ENCODE measurements around the gene ARMC3.
"Not testable (repeated sequence)": the region's sequence is repeated elsewhere in the genome, so short reads cannot be mapped to it uniquely, and the experiment has no call there.

Gene ARMC3, protein sequence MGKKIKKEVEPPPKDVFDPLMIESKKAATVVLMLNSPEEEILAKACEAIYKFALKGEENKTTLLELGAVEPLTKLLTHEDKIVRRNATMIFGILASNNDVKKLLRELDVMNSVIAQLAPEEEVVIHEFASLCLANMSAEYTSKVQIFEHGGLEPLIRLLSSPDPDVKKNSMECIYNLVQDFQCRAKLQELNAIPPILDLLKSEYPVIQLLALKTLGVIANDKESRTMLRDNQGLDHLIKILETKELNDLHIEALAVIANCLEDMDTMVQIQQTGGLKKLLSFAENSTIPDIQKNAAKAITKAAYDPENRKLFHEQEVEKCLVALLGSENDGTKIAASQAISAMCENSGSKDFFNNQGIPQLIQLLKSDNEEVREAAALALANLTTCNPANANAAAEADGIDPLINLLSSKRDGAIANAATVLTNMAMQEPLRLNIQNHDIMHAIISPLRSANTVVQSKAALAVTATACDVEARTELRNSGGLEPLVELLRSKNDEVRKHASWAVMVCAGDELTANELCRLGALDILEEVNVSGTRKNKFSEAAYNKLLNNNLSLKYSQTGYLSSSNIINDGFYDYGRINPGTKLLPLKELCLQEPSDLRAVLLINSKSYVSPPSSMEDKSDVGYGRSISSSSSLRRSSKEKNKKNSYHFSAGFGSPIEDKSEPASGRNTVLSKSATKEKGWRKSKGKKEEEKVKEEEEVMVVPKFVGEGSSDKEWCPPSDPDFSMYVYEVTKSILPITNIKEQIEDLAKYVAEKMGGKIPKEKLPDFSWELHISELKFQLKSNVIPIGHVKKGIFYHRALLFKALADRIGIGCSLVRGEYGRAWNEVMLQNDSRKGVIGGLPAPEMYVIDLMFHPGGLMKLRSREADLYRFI

DNA sequence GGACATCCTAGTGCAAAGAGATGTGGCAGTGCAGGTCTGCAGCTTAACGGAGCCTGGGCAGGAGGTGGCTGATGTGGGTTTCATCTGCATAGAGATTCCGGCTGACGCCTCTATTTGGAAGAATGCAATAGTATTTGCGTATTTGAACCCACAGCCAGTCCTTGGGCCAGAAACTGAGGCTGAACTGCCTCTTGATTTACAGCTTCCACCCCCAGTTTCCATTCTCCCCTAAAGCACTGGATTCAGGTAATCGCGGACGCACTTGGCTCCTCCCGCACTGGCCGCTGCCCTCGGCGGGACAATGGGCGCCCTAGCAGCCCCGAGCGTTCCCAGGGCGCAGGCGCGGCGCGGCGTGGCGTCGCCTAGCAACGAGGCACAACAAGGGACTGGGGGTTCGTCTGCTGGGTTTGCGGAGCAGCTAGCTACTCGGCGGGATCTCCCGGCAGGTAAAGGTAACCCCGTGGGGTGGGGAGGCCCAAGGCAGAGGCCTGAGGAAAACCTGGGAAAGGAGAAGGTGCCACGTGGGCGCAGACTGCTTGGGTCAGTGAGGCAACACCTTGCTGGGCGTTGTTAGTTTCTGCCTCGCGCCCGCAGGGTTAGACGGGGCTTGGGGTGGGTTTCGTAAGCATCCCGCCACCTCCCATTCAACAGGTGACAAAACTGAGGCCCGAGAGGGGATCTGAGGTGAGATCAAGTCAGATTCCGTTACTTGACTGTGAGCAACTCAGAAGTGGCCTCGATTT is at the start of gene ARMC3:
Gene ARMC3 (plus strand): TSS at position 393 of the 743 bp plus-strand sequence. CDS start 3,944 bp downstream, outside the sequence.
- Histone ChIP-seq H3K4me1 (ENCODE audit: control insufficient read depth, insufficient read depth, low read length) (peaks cover 9% of the 10 kb centered on the region), H3K27ac (ENCODE audit: low read depth, low read length) (no peak within 1 kb of the TSS), H3K9ac (ENCODE audit: low read depth, low read length) (peak within 1 kb of the TSS; percentile 52), H3K36me3 (ENCODE audit: control insufficient read depth, insufficient read depth, low read length) (no peaks in the 10 kb centered on the region), H3K27me3 (ENCODE audit: control insufficient read depth, insufficient read depth, low read length) (peaks cover 29% of the 10 kb centered on the region), H3K9me3 (ENCODE audit: control insufficient read depth, insufficient read depth, low read length) (no peaks in the 10 kb centered on the region), H3K4me3 (ENCODE audit: low read depth, low read length) (peak within 1 kb of the TSS; percentile 72)

DNA sequence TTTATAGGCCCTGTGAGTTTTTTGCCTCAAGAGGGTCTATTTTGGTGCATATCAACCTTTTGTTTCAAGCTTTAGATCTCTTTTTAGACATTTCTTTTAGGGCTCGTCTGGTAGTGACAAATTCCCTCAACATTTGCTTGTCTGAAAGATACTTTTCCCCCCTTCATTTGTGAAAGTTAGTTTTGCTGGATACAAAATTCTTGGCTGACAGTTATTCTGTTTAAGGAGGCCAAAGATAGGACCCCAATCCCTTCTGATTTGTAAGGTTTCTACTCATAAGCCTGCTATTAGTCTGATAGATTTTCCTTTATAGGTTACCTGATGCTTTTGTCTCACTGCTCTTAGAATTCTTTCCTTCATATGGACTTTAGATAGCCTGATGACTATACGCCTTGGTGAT is 36.1 kb upstream of the ARMC3 start:
- Histone ChIP-seq H3K9me3 (ENCODE audit: control insufficient read depth, insufficient read depth, low read length) (peaks cover 1% of the 10 kb centered on the region; the same call in 1 of the 2 replicates), H3K36me3 (ENCODE audit: control insufficient read depth, insufficient read depth, low read length) (no peaks in the 10 kb centered on the region), H3K4me1 (ENCODE audit: control insufficient read depth, insufficient read depth, low read length) (no peaks in the 10 kb centered on the region), H3K9ac (ENCODE audit: low read depth, low read length) (no peak overlapping the region), H3K27me3 (ENCODE audit: control insufficient read depth, insufficient read depth, low read length) (no peaks in the 10 kb centered on the region), H3K4me3 (ENCODE audit: low read depth, low read length) (no peak overlapping the region), H3K27ac (ENCODE audit: low read depth, low read length) (no peak overlapping the region)

DNA sequence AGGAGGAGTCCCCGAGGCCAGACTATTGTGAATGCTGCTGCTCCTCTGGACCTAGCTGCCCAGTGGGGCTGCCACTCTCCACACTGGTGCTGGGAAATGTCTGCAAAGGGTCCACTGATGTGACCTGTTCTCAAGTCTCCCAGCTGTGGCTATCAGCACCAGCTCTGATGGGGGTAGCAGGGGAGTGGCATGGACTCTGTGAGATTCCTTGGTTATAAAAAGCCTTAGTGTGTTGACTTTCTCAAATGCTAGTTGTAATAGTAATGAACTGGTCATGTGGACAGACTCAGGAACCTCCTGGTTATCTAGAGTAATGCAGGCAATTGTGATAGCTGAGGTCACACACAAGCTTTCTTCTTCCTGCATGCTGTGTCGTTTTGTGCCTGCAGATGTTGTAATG is 34.1 kb upstream of the ARMC3 start:
- Histone ChIP-seq H3K9ac (ENCODE audit: low read depth, low read length) (no peak overlapping the region), H3K4me3 (ENCODE audit: low read depth, low read length) (no peak overlapping the region), H3K27me3 (ENCODE audit: control insufficient read depth, insufficient read depth, low read length) (no peaks in the 10 kb centered on the region), H3K27ac (ENCODE audit: low read depth, low read length) (no peak overlapping the region), H3K4me1 (ENCODE audit: control insufficient read depth, insufficient read depth, low read length) (no peaks in the 10 kb centered on the region), H3K36me3 (ENCODE audit: control insufficient read depth, insufficient read depth, low read length) (no peaks in the 10 kb centered on the region), H3K9me3 (ENCODE audit: control insufficient read depth, insufficient read depth, low read length) (no peaks in the 10 kb centered on the region)

DNA sequence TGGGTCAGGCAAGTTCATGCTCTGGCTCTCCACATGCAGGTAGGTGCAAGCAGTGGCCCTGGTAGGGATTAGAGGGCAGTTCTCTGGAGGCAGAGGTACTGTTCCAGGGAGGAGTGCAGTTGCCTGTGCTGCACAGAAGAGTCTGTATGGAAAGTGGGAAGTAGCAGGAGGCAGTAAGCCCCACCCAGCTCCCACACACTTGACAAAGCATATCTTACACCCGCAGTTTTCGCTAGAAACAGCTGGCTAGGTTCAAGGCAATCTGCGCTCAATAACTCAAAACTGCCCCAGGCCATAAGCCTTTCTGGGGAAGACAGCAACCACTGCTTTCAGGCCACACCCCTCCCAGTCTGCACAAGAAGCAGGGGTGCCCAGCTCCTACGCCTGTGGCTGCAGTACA is 33.1 kb upstream of the ARMC3 start:
- no peak overlapping the region for H3K9ac ChIP-seq (ENCODE audit: low read depth, low read length)
- no peaks in the 10 kb centered on the region for H3K9me3 ChIP-seq (ENCODE audit: control insufficient read depth, insufficient read depth, low read length)
- no peaks in the 10 kb centered on the region for H3K36me3 ChIP-seq (ENCODE audit: control insufficient read depth, insufficient read depth, low read length)
- no peaks in the 10 kb centered on the region for H3K27me3 ChIP-seq (ENCODE audit: control insufficient read depth, insufficient read depth, low read length)
- H3K4me1 ChIP-seq (ENCODE audit: control insufficient read depth, insufficient read depth, low read length): no peaks in the 10 kb centered on the region
- H3K4me3 ChIP-seq (ENCODE audit: low read depth, low read length): no peak overlapping the region
- no peak overlapping the region for H3K27ac ChIP-seq (ENCODE audit: low read depth, low read length)

DNA sequence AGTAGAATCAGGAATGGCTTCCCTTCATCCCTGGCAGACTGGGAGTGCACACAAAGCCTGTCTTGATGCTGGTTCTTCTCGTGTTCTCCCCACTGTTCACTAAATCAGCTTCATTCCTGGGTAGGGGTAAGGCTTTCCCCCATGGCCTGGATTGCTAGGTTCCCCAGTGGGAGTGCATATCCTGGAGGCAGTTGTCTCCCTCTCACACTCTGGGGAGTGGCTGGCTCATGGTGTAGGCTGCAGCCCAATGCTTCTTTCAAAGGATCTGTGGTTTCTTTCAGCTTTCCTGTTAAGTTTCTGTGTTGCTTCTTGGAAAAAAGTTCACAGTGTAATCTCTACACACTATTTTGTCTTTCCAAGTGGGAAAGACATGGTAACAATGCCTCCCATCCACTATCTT is 32.6 kb upstream of the ARMC3 start:
- Histone ChIP-seq H3K9me3 (ENCODE audit: control insufficient read depth, insufficient read depth, low read length) (no peaks in the 10 kb centered on the region), H3K27me3 (ENCODE audit: control insufficient read depth, insufficient read depth, low read length) (no peaks in the 10 kb centered on the region), H3K9ac (ENCODE audit: low read depth, low read length) (no peak overlapping the region), H3K4me3 (ENCODE audit: low read depth, low read length) (no peak overlapping the region), H3K27ac (ENCODE audit: low read depth, low read length) (no peak overlapping the region), H3K36me3 (ENCODE audit: control insufficient read depth, insufficient read depth, low read length) (no peaks in the 10 kb centered on the region), H3K4me1 (ENCODE audit: control insufficient read depth, insufficient read depth, low read length) (no peaks in the 10 kb centered on the region)

DNA sequence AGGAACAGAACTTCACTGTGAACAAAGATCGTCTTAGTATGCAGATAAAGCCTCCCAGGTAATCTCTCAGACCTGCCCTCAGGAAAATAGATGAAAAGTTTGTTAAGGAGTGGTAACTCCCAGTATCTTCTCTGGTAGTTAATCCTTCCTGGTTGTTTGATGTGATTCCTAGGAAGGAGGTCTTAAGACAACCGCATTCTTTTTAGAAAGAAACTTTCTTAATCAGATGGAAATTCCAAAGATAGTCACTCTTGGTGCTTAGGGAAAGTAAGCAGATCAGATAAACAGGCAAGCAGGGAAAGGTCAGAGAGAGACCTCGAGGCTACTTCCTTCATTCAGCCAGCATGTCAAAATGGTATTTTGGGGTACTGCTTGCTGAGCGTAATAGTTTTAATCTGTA is 30.5 kb upstream of the ARMC3 start:
- Histone ChIP-seq H3K4me1 (ENCODE audit: control insufficient read depth, insufficient read depth, low read length) (no peaks in the 10 kb centered on the region), H3K27ac (ENCODE audit: low read depth, low read length) (no peak overlapping the region), H3K9ac (ENCODE audit: low read depth, low read length) (no peak overlapping the region), H3K36me3 (ENCODE audit: control insufficient read depth, insufficient read depth, low read length) (no peaks in the 10 kb centered on the region), H3K9me3 (ENCODE audit: control insufficient read depth, insufficient read depth, low read length) (no peaks in the 10 kb centered on the region), H3K27me3 (ENCODE audit: control insufficient read depth, insufficient read depth, low read length) (no peaks in the 10 kb centered on the region), H3K4me3 (ENCODE audit: low read depth, low read length) (no peak overlapping the region)

DNA sequence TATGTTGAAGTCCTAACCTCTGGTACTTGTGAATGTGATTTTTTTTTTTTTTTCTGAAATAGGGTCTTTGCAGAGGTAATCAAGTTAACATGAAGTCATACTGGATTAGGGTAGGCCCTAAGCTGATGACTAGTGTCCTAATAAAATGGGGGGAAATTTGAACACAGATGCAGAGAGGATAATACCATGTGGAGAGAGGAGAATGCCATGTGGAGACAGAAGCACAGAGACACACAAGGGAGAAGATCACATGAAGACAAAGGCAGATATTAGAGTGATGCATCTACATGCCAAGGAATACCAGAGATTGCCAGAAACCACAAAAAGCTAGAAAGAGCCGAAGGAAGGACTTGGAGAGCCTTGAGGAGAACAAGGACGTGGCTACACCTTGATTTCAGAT is 28.5 kb upstream of the ARMC3 start:
- no peaks in the 10 kb centered on the region for H3K27me3 ChIP-seq (ENCODE audit: control insufficient read depth, insufficient read depth, low read length)
- H3K36me3 ChIP-seq (ENCODE audit: control insufficient read depth, insufficient read depth, low read length): no peaks in the 10 kb centered on the region
- H3K9ac ChIP-seq (ENCODE audit: low read depth, low read length): no peak overlapping the region
- no peaks in the 10 kb centered on the region for H3K4me1 ChIP-seq (ENCODE audit: control insufficient read depth, insufficient read depth, low read length)
- no peak overlapping the region for H3K27ac ChIP-seq (ENCODE audit: low read depth, low read length)
- H3K9me3 ChIP-seq (ENCODE audit: control insufficient read depth, insufficient read depth, low read length): no peaks in the 10 kb centered on the region
- no peak overlapping the region for H3K4me3 ChIP-seq (ENCODE audit: low read depth, low read length)

DNA sequence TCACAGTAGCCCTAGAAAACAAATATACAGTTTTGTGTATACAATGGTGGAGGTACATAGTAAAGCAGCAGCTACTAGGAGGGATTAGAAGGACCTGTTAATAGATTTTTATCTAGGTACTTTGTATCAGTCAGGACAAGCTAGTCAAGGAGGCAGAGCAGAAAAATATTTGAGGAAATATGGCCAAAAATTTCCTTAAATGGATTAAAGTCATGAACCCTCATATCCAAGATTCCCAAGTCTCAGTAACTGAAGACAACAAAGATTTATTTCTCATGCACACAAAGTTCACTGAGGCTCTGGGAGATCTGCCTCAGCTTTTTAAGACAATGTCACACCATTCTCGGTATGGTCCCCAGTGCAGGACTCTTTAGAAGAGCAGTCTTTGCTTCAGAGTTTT is 28.1 kb upstream of the ARMC3 start:
- Histone ChIP-seq H3K27ac (ENCODE audit: low read depth, low read length) (no peak overlapping the region), H3K9ac (ENCODE audit: low read depth, low read length) (no peak overlapping the region), H3K4me3 (ENCODE audit: low read depth, low read length) (no peak overlapping the region), H3K27me3 (ENCODE audit: control insufficient read depth, insufficient read depth, low read length) (no peaks in the 10 kb centered on the region), H3K36me3 (ENCODE audit: control insufficient read depth, insufficient read depth, low read length) (no peaks in the 10 kb centered on the region), H3K4me1 (ENCODE audit: control insufficient read depth, insufficient read depth, low read length) (no peaks in the 10 kb centered on the region), H3K9me3 (ENCODE audit: control insufficient read depth, insufficient read depth, low read length) (no peaks in the 10 kb centered on the region)

DNA sequence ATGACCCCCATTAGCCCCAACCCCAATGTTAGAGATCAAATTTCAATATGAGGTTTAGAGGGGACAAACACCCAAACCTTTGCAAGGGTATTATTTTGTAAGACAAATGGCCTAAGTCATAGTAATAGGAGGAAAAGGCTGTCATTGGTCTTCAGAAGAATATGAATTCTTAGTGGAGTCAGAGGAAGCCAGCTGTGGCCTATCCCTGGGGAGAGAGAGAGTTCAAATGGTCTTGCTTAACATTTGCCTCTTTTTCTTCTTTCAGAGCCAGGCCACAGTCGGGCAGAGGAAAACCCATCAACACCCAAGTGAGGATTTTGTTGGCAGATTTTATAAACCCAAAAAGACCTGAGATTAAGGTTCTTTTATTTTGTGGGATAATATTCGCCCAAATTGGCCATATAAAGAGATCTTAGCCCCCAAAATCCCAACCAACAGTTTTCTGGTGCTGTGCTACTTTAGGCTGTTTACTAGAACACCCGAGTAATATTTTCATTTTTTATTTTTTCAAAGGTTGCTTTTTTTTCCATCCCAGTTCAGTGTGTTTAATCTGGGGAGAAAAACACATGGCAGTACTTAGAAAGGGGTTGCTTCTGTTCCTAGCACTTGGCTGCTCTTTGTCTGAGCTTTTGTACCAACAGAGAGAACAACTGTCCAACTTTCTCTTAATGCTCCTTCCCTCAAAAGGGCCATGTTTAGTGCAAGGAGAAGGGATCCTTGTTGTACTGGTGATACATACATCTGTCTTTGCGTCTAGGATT is 26.8 kb upstream of the ARMC3 start:
- Histone ChIP-seq H3K27ac (ENCODE audit: low read depth, low read length) (no peak overlapping the region), H3K9me3 (ENCODE audit: control insufficient read depth, insufficient read depth, low read length) (peaks cover 3% of the 10 kb centered on the region), H3K9ac (ENCODE audit: low read depth, low read length) (no peak overlapping the region), H3K27me3 (ENCODE audit: control insufficient read depth, insufficient read depth, low read length) (no peaks in the 10 kb centered on the region), H3K4me1 (ENCODE audit: control insufficient read depth, insufficient read depth, low read length) (no peaks in the 10 kb centered on the region), H3K4me3 (ENCODE audit: low read depth, low read length) (no peak overlapping the region), H3K36me3 (ENCODE audit: control insufficient read depth, insufficient read depth, low read length) (no peaks in the 10 kb centered on the region)

DNA sequence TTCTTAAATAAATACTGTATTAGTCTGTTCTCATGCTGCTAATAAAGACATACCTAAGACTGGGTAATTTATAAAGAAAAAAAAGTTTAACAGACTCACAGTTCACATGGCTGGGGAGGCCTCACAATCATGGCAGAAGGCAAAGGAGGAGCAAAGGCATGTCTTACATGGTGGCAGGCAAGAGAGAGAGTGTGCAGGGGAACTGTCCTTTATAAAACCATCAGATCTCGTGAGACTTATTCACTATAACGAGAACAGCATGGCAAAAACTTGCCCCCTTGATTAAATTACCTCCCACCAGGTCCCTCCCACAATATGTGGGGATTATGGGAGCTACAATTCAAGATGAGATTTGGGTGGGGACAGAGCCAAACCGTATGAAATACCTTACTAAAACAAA is 25.7 kb upstream of the ARMC3 start:
- not testable (repeated sequence) for H3K27me3 ChIP-seq (ENCODE audit: control insufficient read depth, insufficient read depth, low read length); H3K9ac ChIP-seq (ENCODE audit: low read depth, low read length); H3K36me3 ChIP-seq (ENCODE audit: control insufficient read depth, insufficient read depth, low read length); H3K9me3 ChIP-seq (ENCODE audit: control insufficient read depth, insufficient read depth, low read length); H3K4me3 ChIP-seq (ENCODE audit: low read depth, low read length); H3K27ac ChIP-seq (ENCODE audit: low read depth, low read length); H3K4me1 ChIP-seq (ENCODE audit: control insufficient read depth, insufficient read depth, low read length)
